Kidney capillary endothelial cell (primary cell): ENCODE measurements around the gene PARG.
"Not testable (repeated sequence)": the region's sequence is repeated elsewhere in the genome, so short reads cannot be mapped to it uniquely, and the experiment has no call there.

Experiments used
- DNase-seq: peaks from one replicate; pipeline ENCODE4 v3.0.0-alpha.2; 2018; ENCODE audit warnings: low spot score

Gene PARG

DNA sequence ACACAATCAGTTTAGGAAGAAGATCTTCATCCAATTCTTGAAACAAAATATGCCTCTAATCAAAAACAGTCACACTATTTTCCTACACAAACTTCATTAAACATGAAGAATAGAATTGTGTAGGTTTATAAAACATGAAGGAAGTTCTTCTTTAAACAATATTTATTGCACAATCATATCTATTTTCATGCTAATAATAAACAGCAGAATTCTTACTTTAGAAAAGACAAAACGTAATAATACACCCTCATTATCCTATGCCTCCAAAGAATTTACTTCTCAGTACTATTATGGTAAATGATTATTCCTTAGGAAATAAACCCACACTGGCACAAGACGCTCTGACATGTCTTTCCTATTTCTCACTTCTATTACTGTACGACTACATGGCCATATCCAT, 41.4 kb downstream of the PARG start:
- not testable (repeated sequence) for DNase-seq

DNA sequence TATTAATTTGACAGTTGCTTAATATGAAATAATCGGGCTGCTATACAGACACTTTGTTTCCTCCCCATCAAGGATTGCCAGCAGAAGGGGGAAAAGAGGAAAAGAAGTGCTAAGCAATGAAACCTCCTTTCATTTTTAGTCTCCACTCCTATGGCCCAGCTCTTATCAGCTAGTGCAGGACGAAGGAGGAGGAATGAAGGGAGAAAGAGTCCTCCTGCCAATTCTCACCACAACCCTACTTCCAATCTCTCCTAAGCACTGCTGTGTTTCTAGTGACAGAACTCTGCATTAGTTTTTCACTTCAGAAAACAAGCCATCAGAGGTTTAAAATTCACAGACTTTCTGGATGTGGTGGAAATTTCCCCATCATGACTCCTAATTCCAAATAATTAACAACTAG, 41.8 kb downstream of the PARG start:
- not testable (repeated sequence) for DNase-seq

DNA sequence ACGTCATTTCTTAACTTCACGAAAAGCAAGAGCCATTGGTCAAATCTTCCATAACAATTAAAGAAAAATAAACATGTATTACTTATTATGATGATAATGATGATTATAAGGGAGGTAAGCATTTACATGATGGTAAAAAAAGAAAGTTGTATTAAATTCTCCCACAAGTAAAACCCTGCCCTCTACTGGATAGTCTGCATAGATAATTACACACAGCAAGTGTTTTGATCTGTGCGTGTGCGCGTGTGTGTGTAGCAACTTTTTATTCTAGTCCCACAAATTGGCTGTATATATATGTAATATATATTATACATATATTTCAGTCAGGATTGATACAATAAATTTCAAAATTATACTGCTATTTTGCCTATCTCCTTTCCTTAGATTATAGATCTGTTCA, 51.8 kb downstream of the PARG start:
- DNase-seq, result not testable (repeated sequence)

DNA sequence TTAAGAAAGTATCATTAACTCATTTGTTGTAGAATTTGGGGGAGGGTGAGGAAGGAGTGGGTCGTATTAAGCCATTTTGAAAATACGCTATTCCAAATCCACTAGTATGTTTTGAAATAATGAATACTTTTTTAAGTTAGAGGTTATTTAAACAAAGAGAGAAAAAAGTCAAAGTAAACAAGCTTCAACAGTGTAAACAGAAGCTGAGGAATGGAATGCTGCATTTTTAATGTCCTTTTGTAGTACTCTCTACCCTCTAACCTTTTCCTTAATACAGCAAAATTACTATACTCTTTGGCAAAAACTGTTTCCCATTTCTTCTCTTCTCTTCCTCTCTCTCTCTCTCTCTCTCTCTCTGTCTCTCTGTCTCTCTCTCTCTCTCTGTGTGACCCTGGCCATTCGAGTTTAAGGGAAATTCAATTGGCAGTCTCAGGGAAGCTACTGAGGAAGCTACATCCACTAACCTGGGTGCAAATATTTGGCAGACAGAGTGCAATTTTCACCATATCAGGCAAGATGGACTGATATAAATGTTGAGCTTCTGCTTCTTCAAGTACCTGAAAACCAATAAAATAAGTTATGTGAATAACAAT, 57.0 kb downstream of the PARG start:
- not testable (repeated sequence) for DNase-seq

DNA sequence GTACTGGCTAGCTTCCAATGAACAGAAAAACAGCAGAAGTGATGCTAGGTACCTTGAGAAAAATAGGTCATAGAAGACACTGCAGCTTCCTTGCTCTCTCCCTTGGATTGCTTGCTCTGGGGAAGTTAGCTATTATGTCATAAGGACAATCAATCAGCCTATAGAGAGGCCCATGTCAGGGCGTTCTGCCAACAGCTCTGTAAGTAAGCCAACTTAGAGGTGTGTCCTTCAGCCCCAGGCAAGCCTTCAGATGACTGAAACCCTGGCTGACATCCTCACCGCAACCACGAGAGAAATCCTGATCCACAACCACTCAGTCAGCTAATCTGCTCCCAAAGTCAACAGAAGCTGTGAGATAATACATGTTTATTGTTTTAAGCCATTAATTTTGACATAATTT, 58.0 kb downstream of the PARG start:
- DNase-seq, result not testable (repeated sequence)

DNA sequence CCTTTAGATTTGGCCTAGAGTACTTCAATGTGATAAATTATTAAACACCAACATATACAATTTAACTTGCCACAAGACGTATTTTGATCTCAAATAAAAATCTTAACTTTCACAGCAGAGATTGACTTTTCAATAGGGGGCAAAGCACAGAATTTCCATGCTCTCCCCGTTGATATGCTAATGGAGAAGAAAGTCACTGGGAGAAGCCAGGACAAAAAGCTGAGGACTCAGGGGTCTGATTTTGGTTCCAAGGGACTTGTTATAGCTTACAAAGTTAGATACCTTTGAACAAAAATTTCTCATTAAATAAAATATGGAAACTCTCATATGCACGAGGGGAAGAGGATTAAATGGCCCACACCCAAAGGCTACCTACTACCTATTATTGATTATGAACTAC, 59.5 kb downstream of the PARG start:
- DNase-seq, result not testable (repeated sequence)

DNA sequence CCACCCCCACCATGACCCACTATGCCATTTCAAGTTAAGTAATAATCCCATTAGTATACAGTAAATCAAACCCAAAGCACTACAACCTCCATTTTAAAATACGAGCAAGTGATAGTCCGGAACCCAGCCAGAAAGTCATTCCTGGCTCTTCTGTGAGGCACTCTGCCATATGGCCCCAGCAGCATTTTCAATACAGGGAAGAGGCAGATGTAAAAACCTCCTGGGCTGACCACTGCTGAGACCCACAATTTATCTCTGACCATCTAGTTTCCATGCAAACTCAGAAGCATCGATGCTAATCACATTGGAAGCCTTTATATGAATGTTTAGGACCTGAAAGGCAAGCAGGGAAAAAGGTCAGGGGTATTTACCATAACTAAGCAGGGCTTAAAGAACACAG, 69.1 kb downstream of the PARG start:
- not testable (repeated sequence) for DNase-seq

DNA sequence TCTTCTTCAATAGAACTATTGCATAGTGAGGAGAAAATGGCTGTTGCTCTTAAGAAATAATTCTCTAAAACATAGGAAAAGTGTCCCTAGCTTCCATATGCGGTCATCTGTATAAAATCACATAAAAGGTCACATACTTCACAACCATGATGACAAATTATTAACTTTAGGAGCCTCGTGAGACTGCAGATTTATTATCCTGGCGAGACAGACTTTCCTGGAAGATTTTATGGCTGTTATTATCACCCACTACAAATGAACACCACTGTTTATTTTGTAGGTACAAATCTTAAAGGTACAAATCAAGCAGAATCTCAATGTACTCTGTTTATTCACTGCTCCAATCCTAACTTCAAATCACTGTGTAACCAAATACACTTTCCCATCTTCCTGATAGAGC, 70.4 kb downstream of the PARG start:
- not testable (repeated sequence) for DNase-seq

DNA sequence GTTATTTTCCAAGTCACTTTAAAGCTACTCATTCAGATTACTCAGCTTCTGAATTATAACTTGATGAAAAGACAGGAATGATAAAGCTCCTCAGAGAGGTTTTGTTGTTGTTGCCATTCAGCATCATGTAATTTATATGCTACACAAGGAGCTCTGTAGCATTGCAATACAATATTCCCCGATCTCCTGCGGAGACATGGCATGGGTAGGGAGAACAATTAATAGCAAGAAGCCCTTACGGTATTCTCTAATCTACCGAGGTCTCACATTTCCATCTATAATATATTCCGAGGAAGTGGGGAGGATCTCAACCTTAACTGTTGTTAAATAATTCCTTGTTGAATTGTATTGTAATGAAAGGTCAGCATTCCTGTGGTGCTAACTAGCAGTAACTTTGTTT, 81.9 kb downstream of the PARG start:
- DNase-seq, result not testable (repeated sequence)

DNA sequence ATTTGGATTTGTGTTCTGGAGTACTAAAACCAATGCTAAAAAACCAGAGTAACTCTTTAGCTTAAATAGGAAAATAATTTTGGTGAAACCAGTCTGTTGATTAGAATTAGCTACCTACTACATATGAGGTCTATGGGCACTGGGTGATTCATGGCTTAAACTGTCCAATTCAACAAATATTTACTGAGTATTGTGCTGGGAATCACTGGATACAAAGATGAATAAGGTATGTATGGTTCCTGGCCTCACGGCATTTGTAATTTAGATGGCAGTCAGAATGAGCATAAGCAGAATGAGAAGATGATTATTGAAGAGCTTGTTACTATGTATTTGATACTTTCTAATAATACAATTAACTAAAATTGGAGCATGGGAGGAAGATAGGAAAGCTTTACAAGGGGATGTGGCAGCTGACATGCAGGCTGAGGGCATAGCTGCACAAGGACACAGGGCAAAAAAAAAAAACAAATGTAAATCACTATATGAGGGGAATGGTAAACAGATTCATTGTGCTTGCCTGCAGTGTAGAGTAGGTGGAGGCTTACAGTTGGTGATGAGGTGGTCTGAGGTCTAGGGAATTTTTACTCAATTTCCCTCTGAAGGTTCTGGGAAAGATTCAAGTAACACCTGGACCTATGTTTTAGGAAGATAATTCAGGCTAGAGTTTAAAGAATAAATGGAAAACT, 83.0 kb downstream of the PARG start:
- DNase-seq, result not testable (repeated sequence)

DNA sequence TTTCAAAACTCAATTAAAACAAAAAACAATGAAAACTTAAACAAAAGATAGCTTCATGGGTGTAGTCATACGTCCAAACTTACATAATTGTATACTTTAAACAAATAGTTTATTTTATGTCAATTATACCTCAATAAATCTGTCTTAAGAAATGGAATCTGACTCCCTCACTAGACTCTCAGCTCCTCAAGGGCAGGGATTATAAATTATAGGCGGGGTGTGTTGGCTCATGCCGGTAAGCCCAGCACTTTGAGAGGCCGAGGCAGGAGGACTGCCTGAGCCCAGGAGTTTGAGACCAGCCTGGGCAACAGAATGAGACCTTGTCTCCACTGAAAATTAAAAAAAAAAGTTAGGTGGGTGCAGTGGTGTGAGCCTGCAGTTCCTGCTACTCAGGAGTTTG, 92.3 kb downstream of the PARG start:
- not testable (repeated sequence) for DNase-seq

DNA sequence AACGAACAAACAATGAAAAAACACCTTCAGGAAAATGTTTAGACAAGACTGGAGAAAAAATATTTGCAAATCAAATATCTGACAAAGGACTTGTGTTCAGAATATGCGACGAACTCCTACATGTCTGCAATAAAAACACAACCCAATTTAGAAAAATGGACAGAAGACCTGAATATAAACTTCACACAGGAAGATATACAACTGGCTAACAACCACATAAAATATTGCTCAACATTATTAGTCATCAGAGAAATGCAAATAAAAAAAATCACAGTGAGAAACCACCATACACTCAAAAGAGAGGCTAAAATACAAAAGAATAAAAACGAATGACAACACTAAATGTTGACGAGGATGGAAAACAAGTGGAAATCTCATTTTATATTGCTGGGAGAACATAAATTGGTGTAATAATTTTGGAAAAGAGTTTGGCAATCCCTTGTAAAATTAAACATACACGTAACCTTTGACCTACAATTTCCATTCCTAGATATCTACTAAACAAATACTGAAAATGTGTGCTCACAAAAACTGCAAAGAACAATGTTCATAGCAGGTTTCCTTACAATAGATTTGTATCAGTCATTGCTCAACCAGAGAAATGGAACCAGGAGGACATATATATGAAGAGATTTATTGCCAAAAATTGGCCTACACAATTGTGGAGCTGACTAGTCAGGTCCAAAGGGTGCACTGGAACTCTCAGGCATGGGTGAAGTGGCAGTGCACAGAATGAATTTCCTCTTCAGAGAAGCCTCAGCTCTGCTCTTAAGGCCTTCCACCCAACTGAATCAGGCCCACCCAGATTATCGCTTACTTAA, 96.8 kb downstream of the PARG start:
- no peak for DNase-seq

DNA sequence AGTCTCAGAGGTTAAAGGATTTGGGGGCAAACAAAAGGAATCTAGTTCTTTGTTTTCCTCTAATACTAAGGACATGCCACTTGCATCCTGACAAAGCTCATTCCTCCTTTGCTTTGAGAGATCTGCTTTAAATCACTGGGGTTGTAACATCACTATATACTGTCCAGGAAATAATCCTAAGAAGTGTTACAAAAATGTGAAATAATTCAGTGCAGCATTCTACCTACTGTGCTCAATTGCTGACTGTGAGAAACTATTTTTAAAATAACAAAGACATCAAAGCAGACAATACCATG, 99.5 kb downstream of the PARG start:
- DNase-seq, result not testable (repeated sequence)

DNA sequence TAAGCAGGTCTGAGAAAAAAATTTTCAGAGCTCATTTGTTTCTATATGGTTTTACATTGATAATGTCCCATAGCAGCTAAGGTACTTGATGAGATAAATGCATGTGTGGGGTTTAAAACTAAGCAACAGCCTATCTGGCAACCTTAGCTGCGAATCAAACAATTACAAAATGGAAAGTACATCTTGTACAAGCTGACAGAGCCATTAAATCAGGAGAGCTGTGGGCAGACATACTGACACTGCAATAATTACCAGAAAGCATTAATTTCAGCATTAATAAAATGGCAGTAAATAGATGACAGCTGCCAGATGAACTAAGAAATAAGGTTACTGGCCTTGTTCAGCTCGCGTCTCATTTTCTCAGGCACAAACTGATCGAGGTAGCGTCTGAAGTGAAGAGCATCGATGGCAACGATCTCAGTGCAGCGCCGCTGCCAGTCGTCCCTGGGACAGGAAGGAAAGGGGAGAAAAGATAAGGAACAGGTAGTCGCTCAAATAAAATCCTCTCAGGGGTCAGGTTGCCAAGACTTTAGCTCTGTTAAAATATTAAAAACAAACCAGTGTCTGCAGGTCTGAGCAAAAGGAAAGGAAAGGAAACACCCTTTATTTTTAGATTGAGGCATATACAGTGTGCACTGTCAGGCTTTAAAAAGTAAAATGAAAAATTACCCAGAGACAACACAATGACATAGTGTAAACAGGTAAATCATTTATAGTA, 100.1 kb downstream of the PARG start:
- no peak for DNase-seq

DNA sequence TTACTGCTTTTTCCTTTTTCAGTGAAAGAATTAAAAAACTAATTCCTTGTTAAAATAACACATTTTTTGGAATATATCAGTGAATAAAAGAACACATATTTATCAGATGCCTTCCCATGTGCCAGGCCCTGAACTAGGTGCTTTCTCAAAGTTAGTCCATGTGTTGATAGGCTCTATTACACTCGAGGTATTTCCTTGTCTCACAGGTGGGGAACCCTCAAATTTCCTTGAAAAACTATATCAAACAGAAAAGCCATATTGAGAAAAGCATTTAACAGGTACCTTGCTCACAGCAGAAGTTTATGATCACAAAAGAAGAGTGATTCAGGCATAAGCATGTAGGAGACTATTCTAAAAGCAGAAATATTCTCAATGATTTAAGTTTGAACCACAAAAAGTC, 104.1 kb downstream of the PARG start:
- DNase-seq, result no peak

DNA sequence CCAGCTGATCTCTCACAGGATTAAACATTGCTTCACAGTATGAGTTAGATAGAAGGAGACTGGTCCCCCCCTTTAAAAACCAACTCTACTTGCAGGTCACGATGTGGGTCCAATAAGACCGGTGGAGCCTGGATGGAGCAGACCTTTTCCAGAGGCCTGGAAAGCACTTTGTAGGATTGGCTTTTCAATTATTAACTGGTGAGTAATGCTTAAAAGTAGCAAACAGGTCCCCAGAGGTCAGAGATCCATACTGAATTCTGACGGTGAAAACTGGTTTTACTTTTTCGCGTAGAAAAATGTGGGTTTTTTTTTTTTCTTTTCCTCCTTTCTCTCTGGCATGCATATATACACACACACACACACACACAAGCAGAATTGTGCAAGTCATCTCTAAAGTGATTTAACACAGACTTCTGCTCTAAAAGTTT, 104.8 kb downstream of the PARG start:
- DNase-seq, result no peak

DNA sequence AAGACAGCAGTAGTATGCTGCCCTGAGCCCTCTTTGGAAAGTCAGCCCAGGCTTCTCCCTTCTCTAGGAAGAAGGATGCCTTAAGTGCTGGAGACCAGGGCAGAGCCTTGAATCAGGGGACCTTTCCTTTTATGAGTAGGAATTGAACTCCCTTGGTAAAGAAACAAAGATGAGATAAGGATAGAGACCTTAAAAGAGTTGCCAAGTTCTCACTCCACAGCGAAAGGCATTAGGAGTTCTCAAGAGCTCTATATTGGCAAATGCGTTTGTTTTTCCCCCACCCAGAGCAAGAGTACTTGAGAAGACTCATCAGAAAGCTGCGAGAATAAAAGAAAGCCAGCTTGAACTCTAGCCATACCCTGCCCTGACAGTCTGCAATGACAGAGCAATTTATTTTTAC, 106.9 kb downstream of the PARG start:
- DNase-seq, result no peak

DNA sequence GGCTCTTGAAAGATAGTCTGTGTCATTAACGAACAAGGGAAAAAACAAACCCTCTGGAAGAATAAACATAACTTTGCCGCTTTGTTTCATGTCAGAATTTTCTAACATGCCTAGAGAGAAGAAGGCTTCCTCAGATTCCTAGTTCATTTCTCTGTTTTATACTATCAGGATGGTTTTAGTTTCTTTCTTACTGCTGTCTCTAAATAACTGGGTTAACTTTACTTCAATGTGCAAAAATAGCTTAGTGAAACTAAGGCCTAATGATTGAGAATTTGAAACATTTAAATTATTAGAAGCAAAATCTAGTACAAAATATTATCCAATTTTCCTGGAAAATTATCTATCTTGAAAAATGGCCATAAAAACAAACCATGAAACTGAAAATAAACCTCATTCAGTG, 107.6 kb downstream of the PARG start:
- DNase-seq, result no peak

DNA sequence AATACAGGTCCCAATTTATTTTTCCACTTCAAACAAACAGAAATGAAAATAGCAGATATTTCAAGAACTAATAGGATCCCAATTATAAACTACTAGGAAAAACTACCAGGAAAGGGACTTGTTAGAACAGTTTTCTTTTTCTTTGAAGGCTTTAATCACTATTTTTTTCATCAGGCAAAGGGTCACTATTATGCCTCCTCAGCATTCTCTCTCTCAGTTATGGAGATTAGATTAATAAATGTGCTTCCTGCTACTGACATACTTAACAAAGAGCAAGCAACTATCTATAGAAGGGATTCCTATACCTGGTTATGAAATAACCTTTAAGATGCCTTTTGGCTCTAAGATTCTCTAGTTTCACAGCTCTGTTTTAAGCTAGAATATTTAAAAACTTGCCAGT, 108.7 kb downstream of the PARG start:
- DNase-seq, result no peak

DNA sequence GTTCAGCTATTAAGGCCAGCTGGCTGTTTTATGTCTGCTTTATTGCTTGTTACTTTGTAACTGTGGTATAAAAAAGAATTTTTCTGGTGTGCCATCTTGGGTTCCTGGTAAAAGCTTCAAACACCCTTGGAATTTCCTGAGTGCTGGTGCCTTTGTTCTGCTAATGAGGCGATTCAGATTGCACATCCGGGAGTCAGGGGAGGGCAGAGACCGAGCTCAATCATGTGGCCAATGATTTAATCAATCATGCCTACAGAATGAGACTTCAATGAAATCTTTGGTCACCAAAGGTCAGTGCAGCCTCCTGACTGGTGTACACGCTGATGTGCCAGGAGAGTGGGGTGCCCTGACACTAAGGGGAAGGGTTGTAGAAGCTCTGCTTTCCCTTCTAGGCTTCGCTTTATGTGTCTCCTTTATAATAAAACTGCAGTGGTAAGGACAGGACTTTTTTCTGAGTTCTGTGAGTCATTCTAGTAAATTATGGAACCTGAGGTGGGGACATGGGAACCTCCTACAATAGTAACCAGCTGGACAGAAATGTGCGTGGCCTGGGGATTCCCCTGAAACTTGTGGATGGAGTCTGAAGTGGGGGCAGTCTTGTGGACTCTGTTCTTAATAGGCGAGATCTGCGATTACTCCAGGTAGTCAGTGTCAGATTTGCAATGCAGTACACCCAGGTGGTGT, 110.3 kb downstream of the PARG start:
- DNase-seq, result peak; percentile 74

DNA sequence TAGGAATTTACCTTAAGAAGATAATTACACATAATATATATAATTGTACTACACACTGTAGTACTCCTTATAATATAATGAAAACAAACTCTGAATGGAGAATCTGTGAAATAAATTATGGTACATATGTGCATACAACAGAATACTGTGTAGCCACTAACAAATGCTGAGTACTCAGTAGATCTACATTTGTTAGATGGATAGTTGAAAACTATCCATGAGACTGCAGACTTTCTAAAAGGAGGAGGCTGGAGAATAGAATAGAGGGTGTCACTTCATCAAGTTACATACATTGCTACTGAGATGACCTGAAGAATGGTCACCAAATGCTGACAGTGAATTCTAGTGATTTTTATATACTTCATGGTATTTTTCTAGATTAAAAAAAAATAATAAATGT, 111.0 kb downstream of the PARG start:
- DNase-seq, result no peak

DNA sequence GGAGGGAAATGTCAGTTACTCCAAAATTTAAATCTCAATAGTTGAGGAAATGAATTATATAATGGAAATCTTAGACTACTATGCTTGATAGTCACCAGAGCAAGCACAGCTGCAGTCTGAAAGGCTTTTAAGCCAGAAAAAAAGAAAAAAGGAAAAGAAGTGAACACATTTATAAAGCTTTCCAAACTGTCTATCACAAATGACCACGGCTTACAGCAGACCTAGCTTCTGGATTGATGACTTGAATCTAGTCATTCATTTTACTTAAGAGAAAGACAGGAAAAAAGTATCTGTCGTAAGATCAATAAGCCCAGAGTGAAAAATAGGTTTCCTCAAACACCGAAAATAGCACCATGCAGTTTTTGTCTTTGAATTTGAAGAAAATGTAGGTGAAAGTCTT, 111.8 kb downstream of the PARG start:
- no peak for DNase-seq
